ENCODE results near the gene SLC28A3. TPM values are rescaled to one million over a fixed set of nuclear protein-coding genes. Genes with fewer than 3 reads are reported as not detected.

The SLC28A3 gene
- total RNA-seq, 1 donor from 2014 or later, result 0.15 TPM

DNA sequence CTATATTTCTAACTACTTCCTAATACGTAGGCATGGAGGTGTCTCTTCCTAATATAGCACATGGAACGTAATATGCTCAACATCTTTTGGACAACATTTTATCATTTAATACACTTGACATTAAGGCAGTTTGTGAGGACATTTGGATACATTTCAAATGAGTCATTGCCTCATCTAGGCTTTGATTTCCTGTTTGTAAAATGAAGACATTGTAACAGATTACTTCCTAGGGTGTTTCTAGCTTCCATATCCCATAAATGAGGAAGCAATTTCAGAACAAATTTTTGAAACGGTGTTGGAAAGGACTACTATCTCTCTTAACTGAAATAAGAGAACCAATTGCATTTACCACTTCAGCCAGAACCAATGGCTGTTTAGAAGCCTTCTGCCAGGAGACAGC lies 38.7 kb downstream of the SLC28A3 start:
- no peak overlapping the region for H3K27ac ChIP-seq
- no peaks in the 10 kb centered on the region for H3K9me3 ChIP-seq
- TF ChIP-seq, protein P1, sequence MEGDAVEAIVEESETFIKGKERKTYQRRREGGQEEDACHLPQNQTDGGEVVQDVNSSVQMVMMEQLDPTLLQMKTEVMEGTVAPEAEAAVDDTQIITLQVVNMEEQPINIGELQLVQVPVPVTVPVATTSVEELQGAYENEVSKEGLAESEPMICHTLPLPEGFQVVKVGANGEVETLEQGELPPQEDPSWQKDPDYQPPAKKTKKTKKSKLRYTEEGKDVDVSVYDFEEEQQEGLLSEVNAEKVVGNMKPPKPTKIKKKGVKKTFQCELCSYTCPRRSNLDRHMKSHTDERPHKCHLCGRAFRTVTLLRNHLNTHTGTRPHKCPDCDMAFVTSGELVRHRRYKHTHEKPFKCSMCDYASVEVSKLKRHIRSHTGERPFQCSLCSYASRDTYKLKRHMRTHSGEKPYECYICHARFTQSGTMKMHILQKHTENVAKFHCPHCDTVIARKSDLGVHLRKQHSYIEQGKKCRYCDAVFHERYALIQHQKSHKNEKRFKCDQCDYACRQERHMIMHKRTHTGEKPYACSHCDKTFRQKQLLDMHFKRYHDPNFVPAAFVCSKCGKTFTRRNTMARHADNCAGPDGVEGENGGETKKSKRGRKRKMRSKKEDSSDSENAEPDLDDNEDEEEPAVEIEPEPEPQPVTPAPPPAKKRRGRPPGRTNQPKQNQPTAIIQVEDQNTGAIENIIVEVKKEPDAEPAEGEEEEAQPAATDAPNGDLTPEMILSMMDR (IDR thresholded peaks at IDR 0.05), result no peak
- no peaks in the 10 kb centered on the region for H3K36me3 ChIP-seq
- ATAC-seq, result peak in 1 of 2 donors; percentile 46
- H3K4me1 ChIP-seq, result peaks cover 11% of the 10 kb centered on the region
- intact Hi-C loops (cut with DNase I), result no loop called here
- H3K4me3 ChIP-seq, result no peak overlapping the region
- no peaks in the 10 kb centered on the region for H3K27me3 ChIP-seq (ENCODE audit: low read depth)
- no peak for DNase-seq

DNA sequence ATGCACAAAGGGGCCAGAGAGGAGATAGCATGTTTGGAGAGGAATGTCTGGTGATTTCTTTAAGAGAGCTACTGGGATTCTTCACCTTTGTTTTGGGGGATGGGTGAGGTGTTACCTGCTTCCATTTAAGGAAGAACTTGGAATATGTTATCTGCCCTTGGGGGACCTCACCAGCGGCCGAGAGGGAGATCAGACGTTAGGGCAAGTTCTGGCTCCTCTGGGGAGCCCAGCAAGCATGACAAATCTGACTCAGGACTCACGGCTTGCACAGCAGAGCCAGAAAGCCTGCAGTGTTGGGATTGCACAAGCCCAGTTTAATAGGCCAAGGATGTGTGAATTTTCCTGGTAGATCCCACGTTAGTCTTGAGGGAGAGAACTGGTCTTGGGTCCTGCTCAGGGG lies 40.3 kb downstream of the SLC28A3 start:
- H3K9me3 ChIP-seq, result no peaks in the 10 kb centered on the region
- H3K4me3 ChIP-seq, result no peak overlapping the region
- H3K36me3 ChIP-seq, result no peaks in the 10 kb centered on the region
- no peak for DNase-seq
- TF ChIP-seq, protein P1 (IDR thresholded peaks at IDR 0.05), result no peak
- H3K27ac ChIP-seq, result no peak overlapping the region
- intact Hi-C loops (cut with DNase I), result no loop called here
- H3K4me1 ChIP-seq, result peaks cover 16% of the 10 kb centered on the region
- no peak for ATAC-seq
- no peaks in the 10 kb centered on the region for H3K27me3 ChIP-seq (ENCODE audit: low read depth)

DNA sequence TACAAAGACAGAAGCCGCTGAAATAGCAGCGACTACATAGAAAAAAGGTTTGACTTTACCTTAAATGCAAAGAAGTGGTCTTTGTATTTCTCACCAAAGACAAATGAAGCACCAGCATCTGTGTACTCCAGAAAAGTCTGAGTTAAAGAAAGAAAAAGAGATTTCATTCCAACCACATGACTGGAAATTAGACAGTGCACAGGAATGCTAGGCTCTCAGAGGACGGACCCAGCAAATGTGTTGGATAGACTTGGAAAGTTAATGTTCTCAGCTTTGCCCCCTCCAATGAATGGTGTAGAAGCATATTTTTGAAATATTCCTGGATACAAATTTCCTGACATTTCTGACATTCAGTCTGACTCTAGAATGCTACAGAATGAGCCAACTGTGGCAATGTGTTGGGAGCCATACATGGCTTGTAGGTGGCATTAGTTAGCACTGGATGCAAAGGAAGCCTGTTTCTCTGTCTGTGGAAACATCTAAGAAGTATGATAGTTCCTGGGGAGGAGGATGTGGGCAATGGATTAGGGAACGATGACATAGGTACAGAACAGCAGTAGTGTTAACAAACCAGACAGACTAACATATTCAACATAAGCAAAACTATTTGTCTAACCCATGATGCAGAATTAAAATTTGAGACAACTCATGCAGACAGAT lies 43.3 kb downstream of the SLC28A3 start:
- peaks cover 14% of the 10 kb centered on the region for H3K4me1 ChIP-seq
- H3K9me3 ChIP-seq, result no peaks in the 10 kb centered on the region
- no peak overlapping the region for H3K4me3 ChIP-seq
- intact Hi-C loops (cut with DNase I), result no loop called here
- ATAC-seq (no peak), DNase-seq (no peak)
- no peaks in the 10 kb centered on the region for H3K27me3 ChIP-seq (ENCODE audit: low read depth)
- H3K27ac ChIP-seq, result no peak overlapping the region
- H3K36me3 ChIP-seq, result no peaks in the 10 kb centered on the region
- TF ChIP-seq, protein P1 (IDR thresholded peaks at IDR 0.05), result no peak

DNA sequence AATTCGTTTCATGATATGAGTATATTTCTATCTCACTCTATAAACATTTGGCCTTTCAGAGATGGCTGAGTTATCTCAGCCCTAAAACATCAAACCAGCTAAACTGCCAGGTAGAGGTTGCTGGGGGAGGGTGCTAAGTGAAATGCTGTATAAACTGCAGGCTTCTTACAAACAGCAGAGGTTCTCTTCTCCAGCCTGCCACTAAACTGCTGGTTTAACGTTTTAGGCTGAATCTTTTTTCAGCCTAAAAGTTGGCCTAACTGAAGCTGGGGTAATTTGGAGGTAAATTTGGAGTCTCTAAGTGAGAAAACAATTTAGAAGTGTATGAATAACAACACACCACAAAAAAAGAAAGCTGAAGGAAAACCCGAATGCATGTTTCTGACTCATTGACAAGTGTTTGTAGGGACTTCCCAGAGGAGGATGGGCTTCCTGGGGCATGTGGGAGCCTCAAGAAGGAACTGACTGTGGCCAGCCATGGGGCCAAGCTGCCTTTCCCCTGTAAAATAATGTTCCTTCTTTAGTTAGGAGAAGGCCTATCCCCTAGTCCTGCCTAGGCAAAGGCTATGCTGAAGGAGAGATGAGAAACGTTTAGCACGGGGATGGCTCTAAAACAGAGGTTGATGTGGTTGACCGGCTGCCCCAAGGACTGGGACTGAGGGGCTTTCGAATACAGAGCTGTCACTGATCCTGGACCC lies 44.3 kb downstream of the SLC28A3 start:
- intact Hi-C loops (cut with DNase I), result no loop called here
- no peaks in the 10 kb centered on the region for H3K9me3 ChIP-seq
- peaks cover 5% of the 10 kb centered on the region for H3K4me1 ChIP-seq
- no peaks in the 10 kb centered on the region for H3K36me3 ChIP-seq
- H3K27me3 ChIP-seq (ENCODE audit: low read depth), result no peaks in the 10 kb centered on the region
- TF ChIP-seq, protein P1 (IDR thresholded peaks at IDR 0.05), result no peak
- ATAC-seq (peak; percentile 44 to 47), DNase-seq (no peak)
- H3K27ac ChIP-seq, result no peak overlapping the region
- H3K4me3 ChIP-seq, result no peak overlapping the region

DNA sequence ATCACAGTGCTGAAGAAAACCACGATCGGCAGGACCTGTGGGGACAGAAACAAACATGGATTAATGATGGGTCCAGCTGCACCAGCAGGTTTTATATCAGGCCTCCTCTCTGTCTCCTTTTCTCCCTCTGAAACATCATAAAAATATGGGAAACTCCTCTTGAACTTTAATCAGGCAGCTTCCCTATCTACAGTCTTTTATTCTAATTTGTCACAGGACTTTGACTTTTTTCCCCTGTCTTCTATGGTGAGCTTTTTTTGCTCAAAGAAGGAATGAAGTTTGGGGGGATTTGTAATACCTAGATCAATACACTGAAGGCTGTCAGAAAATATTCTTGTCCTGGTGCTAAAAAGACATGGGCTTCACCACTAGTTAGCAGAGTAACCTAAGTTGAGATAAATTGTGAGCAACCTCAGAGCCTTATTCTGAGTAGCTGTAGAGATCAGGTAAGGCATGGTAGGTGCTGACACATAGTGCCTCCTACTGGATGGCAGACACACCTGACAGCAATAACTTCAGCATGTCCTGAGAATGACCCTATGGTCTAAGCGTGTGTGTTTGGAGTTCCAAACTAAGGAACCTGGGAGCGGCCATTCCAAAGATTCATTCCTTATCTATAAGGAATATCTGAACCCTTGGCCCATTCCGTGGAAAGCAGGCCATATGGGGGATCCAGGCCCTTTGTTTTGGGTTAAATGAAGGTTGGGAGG lies 46.2 kb downstream of the SLC28A3 start:
- Histone ChIP-seq H3K4me1 (peaks cover 5% of the 10 kb centered on the region), H3K4me3 (no peak overlapping the region), H3K27ac (no peak overlapping the region), H3K36me3 (no peaks in the 10 kb centered on the region), H3K9me3 (no peaks in the 10 kb centered on the region), H3K27me3 (ENCODE audit: low read depth) (no peaks in the 10 kb centered on the region)
- DNase-seq (no peak), ATAC-seq (no peak)
- intact Hi-C loops (cut with DNase I), result no loop called here
- TF ChIP-seq, protein P1 (IDR thresholded peaks at IDR 0.05), result no peak

Data from lower lobe of right lung (tissue), 2 donors.